IPS-18c (cell line): ENCODE results near the gene DNAJB14.

ENCODE experiments used
- H3K4me3 ChIP-seq: 2 replicates; pipeline ENCODE4 v1.7.0; 2013; ENCODE audit warnings: low read depth, mild to moderate bottlenecking, low read length, moderate library complexity; ENCODE audit not compliant: insufficient read depth
- H3K9me3 ChIP-seq: one replicate; pipeline ENCODE4 v1.6.1; 2013; ENCODE audit warnings: mild to moderate bottlenecking, low read length, moderate library complexity; ENCODE audit not compliant: control insufficient read depth, insufficient read depth

DNAJB14 gene

DNA sequence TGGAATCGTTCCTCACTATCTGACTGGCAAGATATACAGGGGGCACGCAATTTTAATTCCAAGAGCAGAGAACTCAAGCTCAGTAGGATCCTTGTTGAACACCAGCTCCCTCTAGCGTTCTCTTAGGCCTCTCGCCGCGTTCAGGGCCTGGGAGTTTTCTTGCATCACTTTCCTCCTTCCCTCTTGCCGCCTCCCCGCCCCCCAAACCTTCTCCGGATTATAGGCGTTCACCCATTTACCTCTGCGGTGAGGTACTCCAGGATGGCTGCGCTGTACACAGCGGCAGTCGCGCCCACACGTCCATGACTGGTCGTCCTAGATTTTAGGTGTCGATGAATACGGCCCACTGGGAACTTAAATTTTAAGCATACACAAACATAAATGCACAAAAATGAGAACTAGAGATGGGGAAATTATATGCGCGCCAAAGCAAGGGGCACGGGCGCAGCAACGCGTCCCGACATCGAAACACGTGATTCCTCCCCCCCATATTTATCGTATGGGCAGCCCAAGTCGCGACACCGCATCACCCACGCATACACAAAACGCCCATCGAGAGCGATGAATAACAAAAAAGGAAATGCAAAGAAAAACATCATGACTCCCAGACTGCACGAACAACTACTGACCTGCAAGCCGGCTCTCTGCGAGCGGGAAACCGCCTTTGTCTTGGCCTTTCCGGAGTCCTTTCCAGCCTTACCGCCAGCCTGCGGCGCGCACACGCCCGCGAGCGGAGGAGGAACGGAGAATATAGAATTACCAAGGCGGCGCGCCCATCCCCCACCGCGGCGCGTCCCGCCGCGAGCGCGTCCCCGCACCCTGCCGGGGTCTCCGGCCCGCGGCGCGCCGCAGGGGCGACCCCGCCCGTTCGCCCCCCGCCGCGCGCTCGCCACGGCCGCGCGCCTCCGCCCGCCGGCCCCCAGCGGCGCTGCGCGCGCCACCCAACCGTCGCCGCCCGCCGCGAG, 2.9 kb upstream of the DNAJB14 start:
- H3K4me3 ChIP-seq = peak overlapping the region; percentile 72

DNA sequence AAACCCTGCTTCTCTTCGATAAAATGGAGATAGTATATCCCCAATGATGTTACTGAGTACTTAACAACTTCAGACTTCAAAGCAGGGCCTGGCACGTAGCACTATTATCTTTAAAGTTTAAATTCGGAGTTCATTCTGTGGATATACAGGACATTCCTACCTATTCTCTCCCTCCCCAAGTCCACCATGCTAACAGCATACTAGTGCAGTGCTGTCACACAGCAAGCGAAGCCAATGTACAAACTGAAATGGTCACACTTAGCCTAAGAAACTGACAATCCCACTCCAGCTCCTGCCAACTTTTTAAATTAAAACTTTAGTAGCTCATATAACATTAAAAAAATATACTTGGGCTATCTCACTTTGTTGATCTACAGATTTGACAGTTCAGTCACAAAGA, 1.2 kb upstream of the DNAJB14 start:
- no peaks in the 10 kb centered on the region for H3K9me3 ChIP-seq
- peak overlapping the region; percentile 74 for H3K4me3 ChIP-seq

More for the DNA sequence above, 2.9 kb upstream of the DNAJB14 start:
- no peaks in the 10 kb centered on the region for H3K9me3 ChIP-seq

- Histone ChIP-seq H3K9me3 (no peaks in the 10 kb centered on the region), H3K4me3 (peak overlapping the region; percentile 74)
Measured at GRCh38 chr4:99947190-99947578, 766 bp upstream of the DNAJB14 start.

- Histone ChIP-seq H3K4me3 (peak overlapping the region; percentile 74), H3K9me3 (no peaks in the 10 kb centered on the region)
Measured at GRCh38 chr4:99945718-99946355, 581 bp downstream of the DNAJB14 start.

DNA sequence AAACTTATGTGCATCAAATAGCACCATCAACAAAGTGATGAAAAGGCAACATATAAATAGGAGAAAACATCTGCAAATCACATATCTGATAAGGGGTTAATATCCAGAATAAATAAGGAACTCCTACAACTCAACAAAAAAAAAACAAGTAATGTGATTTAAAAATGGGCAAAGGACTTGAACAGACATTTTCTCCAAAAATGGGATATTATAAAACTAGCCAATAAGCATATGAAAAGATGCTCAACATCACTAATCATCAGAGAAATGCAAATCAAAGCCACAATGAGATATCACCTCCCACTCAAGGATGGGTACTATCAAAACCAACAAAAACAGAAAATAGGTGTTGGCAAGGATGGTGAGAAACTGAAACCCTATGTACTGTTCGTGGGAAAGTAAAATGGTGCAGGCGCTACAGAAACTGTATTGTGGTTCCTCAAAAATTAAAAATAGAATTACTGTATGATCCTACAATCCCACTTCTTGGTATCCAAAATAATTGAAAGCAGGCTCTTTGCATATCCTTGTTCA, 2.4 kb downstream of the DNAJB14 start:
- H3K9me3 ChIP-seq = no peaks in the 10 kb centered on the region
- no peak overlapping the region for H3K4me3 ChIP-seq

DNA sequence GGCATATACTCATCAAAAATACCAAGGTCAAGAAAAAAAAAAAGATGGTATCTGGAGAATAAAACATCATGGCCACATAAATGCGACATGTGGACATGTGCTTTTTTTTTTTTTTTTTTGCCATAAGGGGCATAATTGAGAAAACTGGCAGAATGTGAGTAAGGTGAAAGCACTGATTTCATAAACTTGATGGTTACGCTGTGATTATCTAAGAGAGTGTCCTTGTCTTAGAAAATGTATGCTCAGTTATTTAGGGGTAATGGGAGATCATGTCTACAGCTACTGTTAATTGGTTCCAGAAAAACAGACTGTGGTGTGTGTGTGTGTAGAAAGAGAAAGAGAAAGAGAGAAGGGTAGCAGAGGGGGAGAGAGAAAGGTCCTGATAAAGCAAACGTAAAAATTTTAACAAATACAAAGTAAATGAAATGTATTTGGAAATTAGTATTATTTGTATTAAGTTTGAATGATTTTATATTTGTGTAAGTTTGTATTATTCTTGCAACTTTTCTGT, 8.1 kb downstream of the DNAJB14 start:
- no peak overlapping the region for H3K4me3 ChIP-seq
- peaks cover 5% of the 10 kb centered on the region for H3K9me3 ChIP-seq

DNA sequence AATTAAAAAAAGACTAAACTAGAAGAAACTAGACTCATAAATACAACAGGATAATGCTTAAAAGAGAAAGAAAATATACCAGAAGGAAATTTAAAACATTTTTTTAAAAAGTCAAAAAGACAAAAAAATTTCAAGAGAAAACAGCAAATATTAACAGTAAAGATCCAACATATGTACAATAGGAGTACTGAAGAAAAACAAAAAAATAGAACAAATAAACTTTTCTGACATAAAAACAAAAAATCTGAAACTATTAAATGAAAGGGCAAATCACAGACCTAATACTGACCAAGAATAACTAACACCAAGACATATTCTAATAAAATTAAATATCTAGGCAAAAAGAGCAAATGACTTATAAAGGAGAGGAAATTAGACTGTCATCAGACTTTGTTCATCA, 11.5 kb downstream of the DNAJB14 start:
- no peak overlapping the region for H3K4me3 ChIP-seq
- peaks cover 5% of the 10 kb centered on the region for H3K9me3 ChIP-seq

DNA sequence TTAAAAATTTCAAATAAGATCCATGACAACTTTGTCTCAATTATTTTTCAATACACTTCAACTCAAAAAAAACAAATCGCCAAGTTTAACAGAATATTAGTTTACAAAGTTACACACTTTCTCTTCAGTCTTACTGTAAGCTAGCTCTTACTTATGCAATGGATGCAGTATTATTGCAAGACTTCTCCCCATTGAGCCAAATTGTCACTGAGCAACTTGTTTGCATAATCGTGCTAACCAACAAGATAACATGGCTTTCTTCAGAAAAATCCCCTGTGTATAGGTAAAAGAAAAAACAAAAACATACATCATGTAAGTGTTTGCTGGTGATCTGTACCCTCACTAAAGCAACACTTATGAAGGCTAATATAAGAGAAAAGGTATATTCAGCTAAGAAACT, 18.9 kb downstream of the DNAJB14 start:
- no peaks in the 10 kb centered on the region for H3K9me3 ChIP-seq
- no peak overlapping the region for H3K4me3 ChIP-seq

DNA sequence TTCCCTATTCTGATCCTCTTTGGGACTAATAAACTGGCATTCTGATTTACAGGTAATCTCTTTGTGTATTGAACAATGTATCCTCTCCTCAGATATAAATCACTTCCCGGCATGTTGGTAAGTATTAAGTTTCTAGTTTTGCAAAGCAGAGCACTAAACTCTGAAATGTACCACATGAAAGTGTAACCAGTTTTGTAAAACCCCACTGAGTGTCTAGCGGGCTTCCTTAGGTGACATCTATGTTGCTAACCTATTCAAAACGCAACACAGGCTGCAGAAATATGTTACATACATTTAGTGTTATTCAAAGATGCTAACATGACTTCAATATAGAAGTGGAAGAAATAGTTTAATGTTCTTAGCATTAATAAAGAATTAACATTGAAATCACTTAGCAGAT, 25.2 kb downstream of the DNAJB14 start:
- Histone ChIP-seq H3K4me3 (no peak overlapping the region), H3K9me3 (no peaks in the 10 kb centered on the region)

DNA sequence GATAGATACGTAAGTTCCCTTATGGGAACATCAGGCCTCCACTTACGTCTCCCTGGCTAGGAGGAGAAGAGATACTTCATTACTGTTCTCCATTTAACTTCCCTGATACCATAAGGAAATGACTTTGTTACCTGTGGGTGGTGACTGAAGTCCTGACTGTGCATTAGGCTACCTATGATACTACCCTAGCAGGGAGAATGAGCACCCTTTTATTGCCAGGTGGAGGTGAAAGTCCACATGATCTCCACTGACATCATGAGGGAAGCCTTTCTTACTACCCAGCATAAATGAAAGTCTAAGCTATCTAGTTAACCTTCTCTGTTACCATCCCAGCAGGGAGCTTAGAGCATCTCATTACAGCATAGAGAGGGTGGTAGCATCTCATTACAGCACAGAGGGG, 27.8 kb downstream of the DNAJB14 start:
- H3K9me3 ChIP-seq = no peaks in the 10 kb centered on the region
- H3K4me3 ChIP-seq = no peak overlapping the region

DNA sequence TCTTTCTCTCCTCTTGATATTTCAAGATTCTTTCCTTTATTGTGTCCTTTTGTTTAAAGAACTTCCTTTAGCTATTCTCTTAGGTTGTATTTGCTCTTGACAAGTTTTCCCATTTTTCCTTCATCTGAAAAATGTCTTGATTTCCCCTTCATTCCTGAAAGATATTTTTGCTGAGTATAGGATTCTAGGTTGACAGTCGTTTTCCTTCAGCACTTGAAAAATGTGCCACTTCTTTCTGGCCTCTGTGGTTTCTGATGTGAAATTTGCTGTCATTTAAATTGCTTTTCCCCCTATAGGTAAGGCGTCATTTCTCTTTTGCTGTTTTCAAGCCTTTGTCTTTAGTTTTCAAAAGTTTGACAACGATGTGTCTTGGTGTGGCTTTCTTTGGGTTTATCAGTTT, 28.8 kb downstream of the DNAJB14 start:
- Histone ChIP-seq H3K9me3 (no peaks in the 10 kb centered on the region), H3K4me3 (no peak overlapping the region)

- H3K9me3 ChIP-seq = no peaks in the 10 kb centered on the region
- H3K4me3 ChIP-seq = no peak overlapping the region
Measured at GRCh38 chr4:99915449-99915848, 31.0 kb downstream of the DNAJB14 start.

DNA sequence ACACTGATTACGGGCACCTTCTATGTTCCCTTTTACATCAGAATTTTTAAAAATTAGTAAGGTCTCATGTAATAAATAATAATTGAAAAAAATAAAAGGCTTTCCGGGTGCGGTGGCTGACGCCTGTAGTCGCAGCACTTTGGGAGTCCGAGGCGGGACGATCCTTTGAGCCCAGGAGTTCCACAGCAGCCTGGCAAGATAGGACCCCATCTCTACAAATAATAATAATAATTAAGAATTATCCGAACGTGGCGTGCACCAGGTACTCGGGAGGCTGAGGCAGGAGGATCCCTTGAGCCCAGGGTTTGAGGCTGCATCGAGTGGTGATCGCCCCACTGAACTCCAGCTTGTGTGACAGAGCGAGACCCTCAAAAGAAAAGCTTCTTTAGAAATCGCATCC, 51.4 kb downstream of the DNAJB14 start:
- H3K9me3 ChIP-seq = no peaks in the 10 kb centered on the region
- peak overlapping the region; percentile 62; the same call in 1 of the 2 replicates for H3K4me3 ChIP-seq

DNA sequence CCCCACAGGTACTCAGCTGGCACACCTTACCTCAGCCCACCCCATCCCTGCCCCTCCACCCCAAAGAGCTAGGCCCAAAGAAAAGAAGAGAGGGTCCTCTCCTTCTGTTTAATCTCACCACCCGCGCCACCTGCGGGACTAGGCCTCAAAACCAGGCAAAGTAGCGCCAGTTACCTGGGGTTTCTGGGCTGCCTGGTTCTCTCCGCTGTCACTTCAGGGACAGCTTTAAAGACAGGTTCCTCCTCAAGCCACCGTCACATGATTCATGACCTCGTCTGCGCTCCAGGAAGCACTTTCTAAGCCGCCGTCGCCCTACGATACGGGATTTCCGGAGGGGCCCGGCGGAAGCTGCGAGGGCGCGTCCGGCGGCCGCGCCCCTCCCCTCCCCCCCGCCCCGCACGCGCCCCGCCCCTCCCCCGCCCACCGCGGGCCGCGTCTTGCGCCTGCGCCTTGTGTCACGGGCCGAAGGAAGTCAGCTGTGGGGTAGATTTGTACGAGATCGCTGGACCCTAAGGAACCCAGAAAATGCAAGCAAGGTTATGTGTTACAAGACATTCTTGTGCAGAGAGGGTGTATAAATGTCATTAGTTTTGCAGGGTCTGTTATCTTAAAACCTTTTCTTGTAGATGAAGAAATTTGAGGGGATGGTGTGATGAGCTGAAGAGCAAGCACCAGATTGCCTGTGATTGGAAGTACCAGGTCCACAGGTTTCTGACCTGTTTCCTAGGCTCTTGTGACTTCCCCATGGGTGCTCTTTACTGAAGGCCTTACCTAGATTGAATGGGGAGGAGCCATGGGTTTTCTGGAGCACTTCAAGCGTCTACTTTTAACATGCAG, 52.0 kb downstream of the DNAJB14 start, which contains the start of gene LAMTOR3:
Gene LAMTOR3 (minus strand): TSS at position 267 of the 837 bp plus-strand sequence. CDS start 464 bp downstream, outside the sequence.
- Histone ChIP-seq H3K4me3 (peak within 1 kb of the TSS; percentile 89), H3K9me3 (no peaks in the 10 kb centered on the region)

DNA sequence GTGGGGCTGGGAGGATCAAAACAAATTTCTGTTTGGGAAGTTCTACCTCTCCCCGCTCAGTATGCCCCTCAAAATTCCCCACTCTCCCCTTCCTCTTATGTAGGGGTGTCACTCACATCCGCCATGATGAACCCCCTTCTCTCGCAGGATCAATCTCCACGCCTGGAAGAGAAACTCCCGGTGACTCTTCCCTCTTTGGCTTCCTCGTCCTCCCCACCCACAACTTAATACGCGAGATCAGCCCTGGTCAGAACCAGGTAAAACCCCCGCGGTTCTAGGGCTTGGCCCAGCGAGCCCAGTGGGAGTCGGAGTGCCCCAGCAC, 52.6 kb downstream of the DNAJB14 start:
- Histone ChIP-seq H3K4me3 (peak overlapping the region; percentile 89), H3K9me3 (no peaks in the 10 kb centered on the region)

DNA sequence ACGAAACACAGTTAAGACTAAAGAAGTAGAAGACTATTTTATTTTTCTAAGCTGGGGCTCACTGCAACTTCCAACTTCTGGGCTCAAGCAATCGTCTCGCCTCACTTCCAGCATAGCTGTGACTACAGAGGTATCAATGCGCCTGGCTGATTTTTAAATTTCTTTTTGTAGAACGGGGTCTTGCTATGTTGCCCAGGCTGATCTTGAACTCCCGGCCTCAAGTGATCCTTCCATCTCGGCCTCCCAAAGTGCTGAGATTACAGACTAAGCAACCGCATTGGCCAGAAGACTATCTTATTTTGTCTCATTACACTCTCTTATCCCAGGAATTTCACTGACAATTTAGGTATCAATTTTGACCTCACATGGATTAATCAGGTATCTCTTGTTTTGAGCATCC, 53.4 kb downstream of the DNAJB14 start:
- Histone ChIP-seq H3K9me3 (no peaks in the 10 kb centered on the region), H3K4me3 (no peak overlapping the region; the same call in 1 of the 2 replicates)

DNA sequence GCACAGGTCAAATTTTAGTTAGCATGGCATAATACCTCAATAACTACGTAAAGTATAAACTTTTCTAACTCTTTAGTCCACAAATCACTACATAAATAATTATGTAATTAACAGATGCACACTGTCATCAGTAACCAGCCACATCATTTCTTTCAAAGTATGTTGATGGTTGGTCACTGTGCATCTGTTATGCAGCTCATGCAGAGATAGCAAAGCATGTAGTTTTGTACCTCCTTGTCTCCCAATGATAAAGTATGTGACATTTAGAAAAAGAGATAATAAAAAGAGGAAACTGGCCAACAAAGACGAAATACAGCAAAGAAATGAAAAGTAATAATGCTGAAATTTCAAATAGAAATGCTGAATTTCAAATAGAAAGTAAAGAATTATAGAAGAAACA, 55.1 kb downstream of the DNAJB14 start:
- Histone ChIP-seq H3K4me3 (no peak overlapping the region), H3K9me3 (no peaks in the 10 kb centered on the region)
